ENCODE results near the gene CNTN5. TPM values are rescaled to one million over a fixed set of nuclear protein-coding genes. Genes with fewer than 3 reads are reported as not detected.

The CNTN5 gene
- total RNA-seq, 3 donors from 2014 or later: 0.35 TPM; not detected in 2

DNA sequence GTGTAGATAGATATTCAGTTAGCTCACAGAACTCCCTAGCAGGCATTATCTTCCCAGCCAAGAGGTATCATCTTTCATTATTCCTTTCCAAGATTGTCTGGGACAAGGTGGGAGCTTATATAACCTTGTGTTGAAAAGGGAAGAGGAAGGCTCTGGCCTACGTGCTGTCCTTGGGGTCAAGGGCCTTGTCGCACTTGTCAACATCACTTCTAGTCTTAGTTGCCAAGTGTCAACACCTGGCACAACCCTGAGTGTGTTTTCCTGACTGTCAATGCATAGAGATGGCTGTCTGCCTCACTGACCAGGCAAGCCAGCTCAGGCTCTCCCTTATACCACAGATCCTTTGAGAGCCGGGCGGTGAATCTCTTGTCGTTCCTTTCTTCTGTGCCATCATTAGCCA is 331.9 kb downstream of the CNTN5 start:
- intact Hi-C loops (cut with DNase I, micrococcal nuclease): no loop called here
- Histone ChIP-seq H3K36me3 (ENCODE audit: low read depth) (no peaks in the 10 kb centered on the region), H3K9me3 (no peaks in the 10 kb centered on the region), H3K4me3 (no peak overlapping the region), H3K4me1 (ENCODE audit: low read depth) (no peaks in the 10 kb centered on the region)
- TF ChIP-seq, protein P1, sequence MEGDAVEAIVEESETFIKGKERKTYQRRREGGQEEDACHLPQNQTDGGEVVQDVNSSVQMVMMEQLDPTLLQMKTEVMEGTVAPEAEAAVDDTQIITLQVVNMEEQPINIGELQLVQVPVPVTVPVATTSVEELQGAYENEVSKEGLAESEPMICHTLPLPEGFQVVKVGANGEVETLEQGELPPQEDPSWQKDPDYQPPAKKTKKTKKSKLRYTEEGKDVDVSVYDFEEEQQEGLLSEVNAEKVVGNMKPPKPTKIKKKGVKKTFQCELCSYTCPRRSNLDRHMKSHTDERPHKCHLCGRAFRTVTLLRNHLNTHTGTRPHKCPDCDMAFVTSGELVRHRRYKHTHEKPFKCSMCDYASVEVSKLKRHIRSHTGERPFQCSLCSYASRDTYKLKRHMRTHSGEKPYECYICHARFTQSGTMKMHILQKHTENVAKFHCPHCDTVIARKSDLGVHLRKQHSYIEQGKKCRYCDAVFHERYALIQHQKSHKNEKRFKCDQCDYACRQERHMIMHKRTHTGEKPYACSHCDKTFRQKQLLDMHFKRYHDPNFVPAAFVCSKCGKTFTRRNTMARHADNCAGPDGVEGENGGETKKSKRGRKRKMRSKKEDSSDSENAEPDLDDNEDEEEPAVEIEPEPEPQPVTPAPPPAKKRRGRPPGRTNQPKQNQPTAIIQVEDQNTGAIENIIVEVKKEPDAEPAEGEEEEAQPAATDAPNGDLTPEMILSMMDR (IDR thresholded peaks at IDR 0.05): no peak
- DNase-seq: no peak
- ATAC-seq: no peak

DNA sequence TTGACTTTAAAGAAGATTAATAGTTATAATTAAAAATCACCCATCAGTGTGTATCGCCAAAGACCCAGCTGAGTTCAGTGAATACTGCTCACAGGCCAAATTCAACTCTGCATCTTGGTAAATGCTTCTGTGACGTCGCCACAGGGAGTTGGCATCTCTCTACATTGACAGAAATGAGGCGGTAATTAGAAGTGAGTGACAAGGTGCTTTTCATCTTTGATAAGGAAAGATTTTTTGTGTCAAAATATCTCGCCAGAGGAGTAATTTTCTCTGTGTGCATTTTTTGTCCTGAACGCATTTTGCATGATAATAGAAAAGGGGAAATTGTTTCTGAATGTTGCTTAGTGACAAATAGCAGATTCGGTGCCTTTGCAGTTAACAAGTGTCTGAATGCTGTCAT is 345.8 kb downstream of the CNTN5 start:
- DNase-seq: no peak
- TF ChIP-seq, protein P1 (IDR thresholded peaks at IDR 0.05): no peak
- H3K9me3 ChIP-seq: no peaks in the 10 kb centered on the region
- H3K36me3 ChIP-seq (ENCODE audit: low read depth): no peaks in the 10 kb centered on the region
- ATAC-seq: no peak
- H3K4me3 ChIP-seq: no peak overlapping the region
- H3K4me1 ChIP-seq (ENCODE audit: low read depth): no peaks in the 10 kb centered on the region
- intact Hi-C loops (cut with DNase I, micrococcal nuclease): no loop called here

DNA sequence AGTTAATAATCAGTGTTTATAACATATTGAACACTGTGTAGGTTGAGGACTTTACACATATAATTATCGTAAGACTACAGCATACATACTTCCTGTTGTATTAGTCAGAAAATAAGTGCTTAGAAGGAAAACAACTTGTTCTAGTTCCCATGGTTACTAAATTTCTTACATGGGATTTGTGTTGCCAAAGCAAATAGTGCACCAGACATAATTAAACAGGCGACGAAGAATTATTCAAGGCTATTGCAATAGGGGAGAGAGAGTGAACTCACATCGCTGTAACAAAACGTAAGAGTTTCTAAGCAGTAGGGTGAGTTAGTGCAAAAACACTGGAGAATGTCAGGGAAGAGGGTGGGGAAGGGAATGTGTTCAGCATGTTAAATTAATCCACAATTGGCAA is 347.8 kb downstream of the CNTN5 start:
- intact Hi-C loops (cut with DNase I, micrococcal nuclease): no loop called here
- TF ChIP-seq, protein P1 (IDR thresholded peaks at IDR 0.05): no peak
- Histone ChIP-seq H3K36me3 (ENCODE audit: low read depth) (no peaks in the 10 kb centered on the region), H3K4me3 (no peak overlapping the region), H3K4me1 (ENCODE audit: low read depth) (no peaks in the 10 kb centered on the region), H3K9me3 (no peaks in the 10 kb centered on the region)
- ATAC-seq: no peak
- no peak for DNase-seq

DNA sequence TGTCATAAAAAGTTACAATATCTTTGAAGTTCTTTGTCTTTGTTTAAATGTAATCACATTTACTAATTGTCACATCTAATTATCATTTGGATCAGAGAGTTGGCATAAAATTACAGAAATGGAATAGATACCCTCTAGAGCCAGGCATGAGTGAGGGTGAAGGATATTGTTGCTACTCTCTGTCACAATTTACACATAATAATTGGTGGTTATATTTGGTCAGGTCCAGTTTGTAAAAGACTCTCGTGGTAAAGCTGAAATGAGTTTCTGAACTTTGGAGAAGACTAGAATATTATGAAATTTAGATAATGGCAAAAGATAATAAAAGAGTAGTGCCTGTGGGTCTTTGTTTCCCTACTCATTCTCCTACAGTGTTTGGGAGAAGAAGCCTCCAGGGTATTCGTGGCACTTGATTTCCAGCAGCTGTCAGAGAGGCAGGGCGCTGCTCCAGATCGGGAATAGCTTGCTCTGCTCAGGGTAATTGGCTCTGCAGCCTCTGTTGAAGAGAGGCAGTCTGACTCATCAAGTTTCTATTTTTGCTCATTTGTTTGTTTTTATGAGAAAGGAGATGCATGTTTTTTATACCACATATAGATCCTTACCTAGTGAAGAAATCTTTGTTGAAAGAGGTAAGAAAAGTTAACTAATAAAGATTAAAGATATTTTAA is 349.9 kb downstream of the CNTN5 start:
- ATAC-seq (no peak), DNase-seq (peak in 1 of 3 donors; percentile 2)
- TF ChIP-seq, protein P1 (IDR thresholded peaks at IDR 0.05): no peak
- H3K4me1 ChIP-seq (ENCODE audit: low read depth): no peaks in the 10 kb centered on the region
- intact Hi-C loops (cut with DNase I, micrococcal nuclease): no loop called here
- H3K36me3 ChIP-seq (ENCODE audit: low read depth): no peaks in the 10 kb centered on the region
- no peaks in the 10 kb centered on the region for H3K9me3 ChIP-seq
- no peak overlapping the region for H3K4me3 ChIP-seq

DNA sequence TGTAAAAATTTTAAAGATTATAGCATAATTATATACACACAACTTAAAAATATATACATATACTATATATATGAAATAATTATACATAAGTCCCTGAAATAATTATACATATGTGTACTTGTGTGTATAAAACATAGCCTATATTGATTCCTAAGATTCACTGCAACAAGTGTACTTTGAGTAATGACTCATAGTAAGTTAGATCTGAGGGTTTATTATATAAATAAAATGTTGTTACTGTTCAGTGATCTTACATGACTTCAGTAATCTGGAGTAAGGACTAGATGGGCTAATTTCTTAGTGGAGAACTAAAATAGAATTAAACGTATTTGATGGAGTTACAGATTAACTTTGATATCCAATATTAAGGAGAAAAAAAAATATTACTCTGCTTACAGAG is 350.5 kb downstream of the CNTN5 start:
- no peak for ATAC-seq
- DNase-seq: no peak
- intact Hi-C loops (cut with DNase I, micrococcal nuclease): no loop called here
- Histone ChIP-seq H3K4me3 (no peak overlapping the region), H3K36me3 (ENCODE audit: low read depth) (no peaks in the 10 kb centered on the region), H3K9me3 (no peaks in the 10 kb centered on the region), H3K4me1 (ENCODE audit: low read depth) (no peaks in the 10 kb centered on the region)
- TF ChIP-seq, protein P1 (IDR thresholded peaks at IDR 0.05): no peak

DNA sequence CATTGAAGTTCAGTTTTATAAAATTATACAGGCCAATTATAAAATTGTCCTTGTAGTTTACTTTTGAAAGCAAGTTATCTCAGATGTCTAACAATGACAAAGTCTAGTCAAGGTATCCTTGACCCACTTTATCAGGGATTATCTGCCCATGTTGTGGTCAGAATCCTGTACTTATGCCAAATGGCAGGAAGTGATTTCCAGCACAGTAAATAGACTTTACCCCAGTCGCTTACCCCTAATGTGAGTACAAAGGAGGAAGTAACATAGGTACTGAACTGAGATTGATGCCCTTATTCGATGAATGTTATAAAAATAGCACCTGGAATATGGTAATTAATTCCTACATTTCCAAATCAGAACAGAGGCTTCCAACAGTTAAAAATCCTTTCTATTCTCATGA is 355.7 kb downstream of the CNTN5 start:
- Histone ChIP-seq H3K36me3 (ENCODE audit: low read depth) (no peaks in the 10 kb centered on the region), H3K4me3 (no peak overlapping the region), H3K9me3 (no peaks in the 10 kb centered on the region), H3K4me1 (ENCODE audit: low read depth) (no peaks in the 10 kb centered on the region)
- TF ChIP-seq, protein P1 (IDR thresholded peaks at IDR 0.05): no peak
- intact Hi-C loops (cut with DNase I, micrococcal nuclease): no loop called here
- ATAC-seq: no peak
- no peak for DNase-seq

Measured in mucosa of descending colon (tissue), 3 donors.